WI38 (cell line): ENCODE measurements around the gene MOB1B.

Source experiments
- H3K4me3 ChIP-seq: 2 replicates; pipeline ENCODE4 v1.5.1; 2011; ENCODE audit warnings: low read depth, mild to moderate bottlenecking, control low read depth, low read length
- TF ChIP-seq, protein P1 (sequence below): IDR thresholded peaks from 2 replicates; pipeline ENCODE4 v1.5.1; 2012; ENCODE audit warnings: low read depth, mild to moderate bottlenecking, control low read depth, low read length

MOB1B gene

DNA sequence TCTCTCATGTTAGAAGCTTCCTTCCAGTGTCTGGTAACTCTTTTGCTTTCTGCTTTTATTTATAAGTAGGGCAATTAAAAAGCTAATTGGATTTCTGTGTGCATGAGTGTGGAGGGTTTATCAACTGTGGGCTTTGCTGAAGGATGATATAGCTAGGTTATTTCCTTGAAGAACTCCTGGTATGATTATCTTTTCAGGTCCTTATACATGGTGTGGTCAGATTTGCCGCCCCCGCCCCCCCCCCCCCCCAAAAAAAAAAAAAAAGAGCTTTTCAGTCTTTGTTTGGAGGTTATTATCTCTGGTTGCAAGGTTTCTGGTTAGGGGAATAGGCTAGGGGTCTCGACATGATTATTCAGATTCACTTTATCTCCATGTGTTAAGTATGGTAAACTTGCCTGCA lies 35.9 kb downstream of the MOB1B start:
- TF ChIP-seq, protein P1, sequence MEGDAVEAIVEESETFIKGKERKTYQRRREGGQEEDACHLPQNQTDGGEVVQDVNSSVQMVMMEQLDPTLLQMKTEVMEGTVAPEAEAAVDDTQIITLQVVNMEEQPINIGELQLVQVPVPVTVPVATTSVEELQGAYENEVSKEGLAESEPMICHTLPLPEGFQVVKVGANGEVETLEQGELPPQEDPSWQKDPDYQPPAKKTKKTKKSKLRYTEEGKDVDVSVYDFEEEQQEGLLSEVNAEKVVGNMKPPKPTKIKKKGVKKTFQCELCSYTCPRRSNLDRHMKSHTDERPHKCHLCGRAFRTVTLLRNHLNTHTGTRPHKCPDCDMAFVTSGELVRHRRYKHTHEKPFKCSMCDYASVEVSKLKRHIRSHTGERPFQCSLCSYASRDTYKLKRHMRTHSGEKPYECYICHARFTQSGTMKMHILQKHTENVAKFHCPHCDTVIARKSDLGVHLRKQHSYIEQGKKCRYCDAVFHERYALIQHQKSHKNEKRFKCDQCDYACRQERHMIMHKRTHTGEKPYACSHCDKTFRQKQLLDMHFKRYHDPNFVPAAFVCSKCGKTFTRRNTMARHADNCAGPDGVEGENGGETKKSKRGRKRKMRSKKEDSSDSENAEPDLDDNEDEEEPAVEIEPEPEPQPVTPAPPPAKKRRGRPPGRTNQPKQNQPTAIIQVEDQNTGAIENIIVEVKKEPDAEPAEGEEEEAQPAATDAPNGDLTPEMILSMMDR, result no peak
- no peak overlapping the region for H3K4me3 ChIP-seq

GRCh38 chr4:70940134-70940533 lies 38.0 kb downstream of the MOB1B start:
- H3K4me3 ChIP-seq, result no peak overlapping the region
- TF ChIP-seq, protein P1, result no peak

GRCh38 chr4:70943114-70943513 lies 40.9 kb downstream of the MOB1B start:
- no peak overlapping the region for H3K4me3 ChIP-seq

DNA sequence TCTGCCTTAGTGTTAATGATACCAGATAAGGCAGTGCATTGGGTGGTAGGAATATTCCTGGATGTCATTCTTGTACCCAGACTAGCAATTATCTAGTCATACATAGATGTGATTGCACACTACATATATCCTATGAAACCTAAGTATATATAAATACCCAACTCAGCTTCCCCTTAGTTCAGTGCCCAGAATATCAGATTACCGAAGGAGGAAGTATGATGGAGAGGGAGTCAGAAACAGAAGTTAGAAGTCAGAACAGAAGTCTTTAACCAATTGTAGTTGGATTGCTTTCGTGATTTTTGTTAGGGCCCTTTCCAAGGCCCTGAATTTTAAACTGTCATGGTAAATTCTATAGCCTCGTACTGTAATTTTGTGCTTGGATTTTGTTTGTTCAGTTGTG lies 42.9 kb downstream of the MOB1B start:
- TF ChIP-seq, protein P1, result no peak
- H3K4me3 ChIP-seq, result no peak overlapping the region

More at GRCh38 chr4:70943114-70943513, 40.9 kb downstream of the MOB1B start:
- TF ChIP-seq, protein P1, result no peak

DNA sequence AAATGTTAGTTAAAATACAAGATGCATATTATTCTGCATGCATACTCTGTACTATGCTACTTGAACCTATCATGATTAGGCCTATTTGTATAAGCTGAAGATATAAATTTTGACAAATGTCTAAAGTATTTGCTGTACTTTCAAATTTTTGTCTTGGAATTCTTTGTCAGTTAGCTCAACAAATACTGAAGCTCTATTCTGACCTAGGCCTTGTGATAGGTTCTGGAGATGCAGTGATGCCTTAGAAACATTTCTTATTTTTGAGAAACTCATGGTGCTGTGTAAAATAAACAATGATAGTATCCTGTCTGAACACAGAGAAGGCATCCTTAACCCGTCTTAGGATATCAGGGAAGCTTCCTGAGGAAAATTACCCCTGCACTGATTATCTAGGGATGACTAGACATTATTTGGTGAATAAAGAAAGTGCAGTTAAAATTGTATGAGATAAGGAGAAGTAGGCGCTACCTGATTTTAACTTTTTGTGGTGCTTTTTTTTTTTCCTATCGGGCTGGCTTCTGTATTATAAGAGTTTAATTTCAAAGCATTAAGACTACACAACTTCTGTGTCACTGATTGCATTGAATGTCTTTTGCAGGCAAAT lies 43.4 kb downstream of the MOB1B start:
- TF ChIP-seq, protein P1, result no peak
- H3K4me3 ChIP-seq, result no peak overlapping the region

- no peak overlapping the region for H3K4me3 ChIP-seq
- TF ChIP-seq, protein P1, result no peak
Measured at GRCh38 chr4:70946939-70947338, 44.8 kb downstream of the MOB1B start.

- H3K4me3 ChIP-seq, result no peak overlapping the region
- TF ChIP-seq, protein P1, result no peak
Measured at GRCh38 chr4:70948665-70949260, 46.6 kb downstream of the MOB1B start.
